Neuron (in vitro differentiated cells): ENCODE measurements around the gene PLTP.
"Not testable (repeated sequence)": the region's sequence is repeated elsewhere in the genome, so short reads cannot be mapped to it uniquely, and the experiment has no call there.

Experiments used
- H2AFZ ChIP-seq: one replicate; pipeline ENCODE4 v1.6.1; 2013; ENCODE audit warnings: low read depth, mild to moderate bottlenecking, inconsistent platforms, low read length, moderate library complexity
- H3K27me3 ChIP-seq: one replicate; pipeline ENCODE4 v1.6.1; 2013; ENCODE audit warnings: low read length; ENCODE audit not compliant: insufficient read depth
- H3K36me3 ChIP-seq: one replicate; pipeline ENCODE4 v1.6.1; 2013; ENCODE audit warnings: low read length; ENCODE audit not compliant: insufficient read depth
- H3K4me1 ChIP-seq: one replicate; pipeline ENCODE4 v1.6.1; 2013; ENCODE audit warnings: low read length; ENCODE audit not compliant: insufficient read depth
- H3K4me3 ChIP-seq: 2 replicates; pipeline ENCODE4 v1.5.1; 2013; ENCODE audit warnings: mild to moderate bottlenecking, low read length, moderate library complexity
- H3K9me3 ChIP-seq: one replicate; pipeline ENCODE4 v1.6.1; 2013; ENCODE audit warnings: low read length

Gene PLTP

GRCh38 chr20:45908084-45908483, 3.9 kb downstream of the PLTP start:
- Histone ChIP-seq H2AFZ (no peak overlapping the region), H3K9me3 (no peaks in the 10 kb centered on the region), H3K4me1 (peaks cover 21% of the 10 kb centered on the region), H3K4me3 (no peak overlapping the region), H3K27me3 (no peaks in the 10 kb centered on the region), H3K36me3 (peaks cover 60% of the 10 kb centered on the region)

- Histone ChIP-seq H3K36me3 (peaks cover 66% of the 10 kb centered on the region), H3K9me3 (no peaks in the 10 kb centered on the region), H3K4me1 (peaks cover 19% of the 10 kb centered on the region), H2AFZ (no peak overlapping the region), H3K27me3 (no peaks in the 10 kb centered on the region), H3K4me3 (no peak overlapping the region)
Observed at GRCh38 chr20:45907219-45907948, 4.6 kb downstream of the PLTP start.

GRCh38 chr20:45905505-45906079, 6.4 kb downstream of the PLTP start:
- peaks cover 76% of the 10 kb centered on the region for H3K36me3 ChIP-seq
- no peak overlapping the region for H3K4me3 ChIP-seq

GRCh38 chr20:45904583-45905504, 7.1 kb downstream of the PLTP start:
- Histone ChIP-seq H3K4me1 (peaks cover 6% of the 10 kb centered on the region), H2AFZ (no peak overlapping the region), H3K4me3 (no peak overlapping the region), H3K36me3 (peaks cover 75% of the 10 kb centered on the region), H3K9me3 (no peaks in the 10 kb centered on the region), H3K27me3 (no peaks in the 10 kb centered on the region)

More at GRCh38 chr20:45905505-45906079, 6.4 kb downstream of the PLTP start:
- Histone ChIP-seq H3K4me1 (peaks cover 11% of the 10 kb centered on the region), H2AFZ (no peak overlapping the region), H3K9me3 (no peaks in the 10 kb centered on the region), H3K27me3 (no peaks in the 10 kb centered on the region)

GRCh38 chr20:45902199-45902701, 9.7 kb downstream of the PLTP start:
- Histone ChIP-seq H2AFZ (no peak overlapping the region), H3K4me1 (no peaks in the 10 kb centered on the region), H3K4me3 (no peak overlapping the region), H3K9me3 (no peaks in the 10 kb centered on the region), H3K36me3 (peaks cover 77% of the 10 kb centered on the region), H3K27me3 (no peaks in the 10 kb centered on the region)

DNA sequence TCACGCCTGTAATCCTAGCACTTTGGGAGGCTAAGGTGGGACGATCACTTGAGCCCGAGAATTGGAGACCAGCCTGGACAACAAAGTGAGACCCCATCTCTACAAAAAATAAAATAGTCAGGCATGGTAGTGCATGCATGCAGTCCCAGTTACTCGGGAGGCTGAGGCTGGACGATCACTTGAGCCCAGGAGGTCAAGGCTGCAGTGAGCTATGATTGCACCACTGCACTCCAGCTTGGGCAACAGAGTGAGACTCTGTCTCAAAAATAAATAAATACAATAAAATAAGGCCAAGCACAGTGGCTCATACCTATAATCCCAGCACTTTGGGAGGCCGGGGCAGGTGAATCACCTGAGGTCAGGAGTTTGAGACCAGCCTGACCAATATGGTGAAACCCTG, 10.6 kb downstream of the PLTP start:
- H2AFZ ChIP-seq = not testable (repeated sequence)
- H3K36me3 ChIP-seq = peaks cover 83% of the 10 kb centered on the region

GRCh38 chr20:45899046-45899835, 12.7 kb downstream of the PLTP start:
- no peaks in the 10 kb centered on the region for H3K9me3 ChIP-seq
- H3K36me3 ChIP-seq = peaks cover 71% of the 10 kb centered on the region
- H3K4me3 ChIP-seq = no peak overlapping the region
- no peak overlapping the region for H2AFZ ChIP-seq
- H3K4me1 ChIP-seq = peaks cover 1% of the 10 kb centered on the region
- no peaks in the 10 kb centered on the region for H3K27me3 ChIP-seq

More for the DNA sequence above, 10.6 kb downstream of the PLTP start:
- H3K27me3 ChIP-seq, H3K4me1 ChIP-seq, H3K4me3 ChIP-seq, H3K9me3 ChIP-seq: not testable (repeated sequence)

- H3K36me3 ChIP-seq = peaks cover 63% of the 10 kb centered on the region
- H3K27me3 ChIP-seq = no peaks in the 10 kb centered on the region
- peaks cover 10% of the 10 kb centered on the region for H3K4me1 ChIP-seq
- no peak overlapping the region for H3K4me3 ChIP-seq
- no peak overlapping the region for H2AFZ ChIP-seq
- no peaks in the 10 kb centered on the region for H3K9me3 ChIP-seq
Observed at GRCh38 chr20:45898285-45898684, 13.7 kb downstream of the PLTP start.

DNA sequence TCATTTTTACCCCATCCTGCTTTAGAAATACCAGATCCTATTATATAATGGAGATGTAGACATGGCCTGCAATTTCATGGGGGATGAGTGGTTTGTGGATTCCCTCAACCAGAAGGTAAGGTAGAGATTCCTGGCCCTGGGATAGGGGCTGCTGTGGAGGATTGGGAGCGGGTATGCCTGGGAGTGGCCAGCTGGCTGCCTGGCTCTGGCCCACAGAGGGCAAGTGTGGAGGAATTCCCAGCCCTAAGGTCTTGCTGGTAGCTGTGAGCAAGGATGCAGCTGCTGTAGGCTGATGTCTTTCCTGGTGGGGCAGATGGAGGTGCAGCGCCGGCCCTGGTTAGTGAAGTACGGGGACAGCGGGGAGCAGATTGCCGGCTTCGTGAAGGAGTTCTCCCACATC, 14.3 kb downstream of the PLTP start:
- H3K4me1 ChIP-seq = peaks cover 10% of the 10 kb centered on the region
- peaks cover 57% of the 10 kb centered on the region for H3K36me3 ChIP-seq
- no peaks in the 10 kb centered on the region for H3K27me3 ChIP-seq
- H3K4me3 ChIP-seq = no peak overlapping the region
- H2AFZ ChIP-seq = no peak overlapping the region
- no peaks in the 10 kb centered on the region for H3K9me3 ChIP-seq

- H3K4me1 ChIP-seq = peaks cover 13% of the 10 kb centered on the region
- peaks cover 53% of the 10 kb centered on the region for H3K36me3 ChIP-seq
- H3K27me3 ChIP-seq = no peaks in the 10 kb centered on the region
- H2AFZ ChIP-seq = no peak overlapping the region
- no peak overlapping the region for H3K4me3 ChIP-seq
- no peaks in the 10 kb centered on the region for H3K9me3 ChIP-seq
Observed at GRCh38 chr20:45897289-45897688, 14.7 kb downstream of the PLTP start.

DNA sequence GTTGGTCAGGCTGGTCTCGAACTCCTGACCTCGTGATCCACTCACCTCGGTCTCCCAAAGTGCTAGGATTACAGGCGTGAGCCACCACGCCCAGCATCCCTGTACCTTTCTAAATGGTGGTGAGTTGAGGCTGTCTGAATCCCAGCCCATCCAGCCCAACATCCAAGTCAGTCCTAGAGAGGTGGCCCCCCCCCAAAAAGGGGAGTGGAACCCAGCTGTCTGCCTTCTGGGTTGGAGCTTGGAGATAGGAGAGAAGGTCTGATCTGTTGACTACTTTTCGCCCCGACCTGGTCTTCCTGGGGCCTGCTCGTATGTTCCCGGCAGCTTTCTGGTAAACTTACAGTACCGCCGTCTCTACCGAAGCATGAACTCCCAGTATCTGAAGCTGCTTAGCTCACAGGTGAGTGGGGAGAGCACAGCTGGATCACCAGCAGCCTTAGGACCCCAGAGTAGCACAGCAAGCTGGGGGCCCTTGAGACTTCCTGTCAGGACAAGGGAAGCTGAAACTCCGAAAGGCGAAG, 15.3 kb downstream of the PLTP start:
- Histone ChIP-seq H3K36me3 (peaks cover 48% of the 10 kb centered on the region), H3K4me1 (peaks cover 18% of the 10 kb centered on the region), H3K4me3 (no peak overlapping the region), H3K9me3 (no peaks in the 10 kb centered on the region), H3K27me3 (no peaks in the 10 kb centered on the region), H2AFZ (no peak overlapping the region)

GRCh38 chr20:45894797-45895196, 17.2 kb downstream of the PLTP start:
- Histone ChIP-seq H2AFZ (no peak overlapping the region), H3K9me3 (no peaks in the 10 kb centered on the region)

More at GRCh38 chr20:45894797-45895196, 17.2 kb downstream of the PLTP start:
- H3K4me1 ChIP-seq = peaks cover 26% of the 10 kb centered on the region
- H3K27me3 ChIP-seq = no peaks in the 10 kb centered on the region
- H3K36me3 ChIP-seq = peaks cover 42% of the 10 kb centered on the region
- no peak overlapping the region for H3K4me3 ChIP-seq
